ENCODE data around the gene APBA1. TPM values are rescaled to one million over a fixed set of nuclear protein-coding genes. Genes with fewer than 3 reads are reported as not detected.

Gene APBA1
- polyA plus RNA-seq, 3 donors, result 1.6 TPM; not detected in 2

GRCh38 chr9:69623276-69623675, 48.9 kb downstream of the APBA1 start:
- Histone ChIP-seq H3K27me3 (ENCODE audit: control insufficient read depth in 2 of 2, insufficient read depth in 2 of 2, low read length in 2 of 2) (no peaks in the 10 kb centered on the region), H3K9me3 (replicated peaks in 1 of 2; ENCODE audit: control insufficient read depth in 1 of 2, insufficient read depth in 1 of 2, low read length in 2 of 2) (no peaks in the 10 kb centered on the region), H3K27ac (ENCODE audit: low read depth in 1 of 2, low read length in 2 of 2) (no peak overlapping the region), H3K79me2 (ENCODE audit: insufficient read depth, low read length) (no peaks in the 10 kb centered on the region), H4K20me1 (ENCODE audit: insufficient read depth, low read length) (no peaks in the 10 kb centered on the region), H3K9ac (ENCODE audit: insufficient read depth, low read length, poor library complexity, severe bottlenecking) (no peak overlapping the region), H3K4me1 (ENCODE audit: control insufficient read depth in 1 of 2, insufficient read depth in 2 of 2, low read length in 2 of 2) (no peaks in the 10 kb centered on the region), H3K4me3 (replicated peaks in 1 of 3; ENCODE audit: low read depth in 2 of 3, low read length in 3 of 3) (no peak overlapping the region), H3K4me2 (replicated peaks; ENCODE audit: extremely low read depth, low read length, poor library complexity, severe bottlenecking) (no peak overlapping the region), H3K36me3 (replicated peaks in 1 of 2; ENCODE audit: control insufficient read depth in 1 of 2, insufficient read depth in 2 of 2, low read length in 2 of 2) (no peaks in the 10 kb centered on the region), H2AFZ (ENCODE audit: insufficient read depth, low read depth, low read length, poor library complexity, severe bottlenecking) (no peak overlapping the region)
- Mint-ChIP-seq H3K4me3 (no peak overlapping the region), H3K27ac (no peak overlapping the region), H3K27me3 (ENCODE audit: low read depth in 3 of 3) (peaks cover 0 to 2% (median 1%) of the 10 kb centered on the region in 3 donors), H3K36me3 (no peaks in the 10 kb centered on the region), H3K9me3 (peaks cover 0 to 3% (median 0%) of the 10 kb centered on the region in 7 donors), H3K4me1 (no peaks in the 10 kb centered on the region)
- no CpG with 5 or more reads among the region's 3 CpGs for WGBS (ENCODE audit: insufficient coverage)
- intact Hi-C loops (cut with micrococcal nuclease), result no loop called here
- TF ChIP-seq CTCF (IDR thresholded peaks at IDR 0.05), result no peak
- DNase-seq, result no peak

- Mint-ChIP-seq H3K4me1 (no peaks in the 10 kb centered on the region), H3K4me3 (no peak overlapping the region), H3K9me3 (peaks cover 0 to 4% (median 0%) of the 10 kb centered on the region in 7 donors), H3K27ac (no peak overlapping the region), H3K36me3 (no peaks in the 10 kb centered on the region), H3K27me3 (ENCODE audit: low read depth in 3 of 3) (peaks cover 0 to 2% (median 1%) of the 10 kb centered on the region in 3 donors)
- no peaks in the 10 kb centered on the region for H3K4me1 ChIP-seq (ENCODE audit: control insufficient read depth in 1 of 2, insufficient read depth in 2 of 2, low read length in 2 of 2)
- TF ChIP-seq CTCF (IDR thresholded peaks at IDR 0.05), result no peak
- no CpG with 5 or more reads among the region's 3 CpGs for WGBS (ENCODE audit: insufficient coverage)
- H3K4me2 ChIP-seq (replicated peaks; ENCODE audit: extremely low read depth, low read length, poor library complexity, severe bottlenecking), result no peak overlapping the region
- no peak overlapping the region for H3K4me3 ChIP-seq (replicated peaks in 1 of 3; ENCODE audit: low read depth in 2 of 3, low read length in 3 of 3)
- H4K20me1 ChIP-seq (ENCODE audit: insufficient read depth, low read length), result no peaks in the 10 kb centered on the region
- no peaks in the 10 kb centered on the region for H3K79me2 ChIP-seq (ENCODE audit: insufficient read depth, low read length)
- no peaks in the 10 kb centered on the region for H3K9me3 ChIP-seq (replicated peaks in 1 of 2; ENCODE audit: control insufficient read depth in 1 of 2, insufficient read depth in 1 of 2, low read length in 2 of 2)
- H3K9ac ChIP-seq (ENCODE audit: insufficient read depth, low read length, poor library complexity, severe bottlenecking), result no peak overlapping the region
- DNase-seq, result no peak
- H3K36me3 ChIP-seq (replicated peaks in 1 of 2; ENCODE audit: control insufficient read depth in 1 of 2, insufficient read depth in 2 of 2, low read length in 2 of 2), result no peaks in the 10 kb centered on the region
- no peak overlapping the region for H2AFZ ChIP-seq (ENCODE audit: insufficient read depth, low read depth, low read length, poor library complexity, severe bottlenecking)
- no peaks in the 10 kb centered on the region for H3K27me3 ChIP-seq (ENCODE audit: control insufficient read depth in 2 of 2, insufficient read depth in 2 of 2, low read length in 2 of 2)
- no peak overlapping the region for H3K27ac ChIP-seq (ENCODE audit: low read depth in 1 of 2, low read length in 2 of 2)
- intact Hi-C loops (cut with micrococcal nuclease), result no loop called here
Measured at GRCh38 chr9:69622676-69623075, 49.5 kb downstream of the APBA1 start.
